ENCODE measurements around the gene C5orf24.

DNA sequence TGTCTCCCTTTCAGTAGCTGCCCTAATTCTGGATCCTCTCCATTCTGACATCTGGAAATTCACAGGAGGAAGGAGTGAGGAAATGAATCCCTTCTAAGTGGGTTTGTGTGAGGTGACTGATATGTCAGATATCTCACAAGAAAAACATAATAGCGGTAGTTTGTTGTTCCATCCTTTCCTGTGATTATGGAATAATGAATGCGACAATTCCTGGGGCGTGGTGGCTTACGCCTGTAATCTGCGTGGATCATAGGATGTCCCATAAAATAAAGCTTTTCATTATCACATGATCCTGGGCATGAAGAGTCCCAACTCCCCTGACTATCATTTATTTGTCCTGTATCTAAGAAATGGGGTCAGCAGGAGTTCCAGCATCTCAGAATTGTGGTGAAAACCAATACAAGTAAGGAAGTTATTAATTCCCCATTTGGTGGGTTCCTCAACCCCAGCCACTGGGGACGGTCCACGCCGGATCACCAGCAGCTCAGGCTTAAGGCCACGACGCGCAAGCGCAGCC lies 375 bp upstream of the C5orf24 start:
- no peak for TF ChIP-seq CTCF (IDR thresholded peaks at IDR 0.05)
- no peak for TF ChIP-seq POLR2AphosphoS5 (IDR thresholded peaks at IDR 0.05; ENCODE audit: insufficient read depth in 1 of 2, low read depth in 1 of 2)
- TF ChIP-seq POLR2A (IDR thresholded peaks at IDR 0.05), result no peak
